Fibroblast of lung (primary cell): Measurements from ENCODE around the gene KCNIP4.

Experiments
- EZH2 ChIP-seq: IDR thresholded peaks from 2 replicates; pipeline ENCODE4 v1.5.1; 2012; ENCODE audit warnings: low read length, control low read depth, mild to moderate bottlenecking; ENCODE audit errors: missing control alignments
- TF ChIP-seq, protein P1 (sequence below), 2 donors: IDR thresholded peaks in 1 of 2; conservative IDR thresholded peaks in 1 of 2; 1 replicate in 1 of 2; 2 replicates in 1 of 2; pipeline ENCODE4 v1.5.1; 2011 to 2012; ENCODE audit warnings: low read length in 2 of 2, control low read depth in 1 of 2, inconsistent platforms in 1 of 2, low read depth in 1 of 2, mild to moderate bottlenecking in 1 of 2

DNA sequence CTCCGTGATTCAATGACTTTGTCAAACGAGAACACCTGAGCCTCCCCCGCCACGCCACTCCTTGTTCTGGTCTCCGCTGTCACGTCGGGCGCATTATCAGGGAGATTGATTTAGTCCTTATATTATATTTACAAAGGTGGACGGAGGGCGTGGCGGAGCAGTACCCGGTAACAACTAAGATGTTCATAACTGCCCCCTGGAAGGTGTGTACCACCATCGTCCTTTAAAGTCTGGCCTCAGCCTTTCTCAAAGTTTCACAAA lies 964.1 kb downstream of the KCNIP4 start:
- TF ChIP-seq, protein P1, sequence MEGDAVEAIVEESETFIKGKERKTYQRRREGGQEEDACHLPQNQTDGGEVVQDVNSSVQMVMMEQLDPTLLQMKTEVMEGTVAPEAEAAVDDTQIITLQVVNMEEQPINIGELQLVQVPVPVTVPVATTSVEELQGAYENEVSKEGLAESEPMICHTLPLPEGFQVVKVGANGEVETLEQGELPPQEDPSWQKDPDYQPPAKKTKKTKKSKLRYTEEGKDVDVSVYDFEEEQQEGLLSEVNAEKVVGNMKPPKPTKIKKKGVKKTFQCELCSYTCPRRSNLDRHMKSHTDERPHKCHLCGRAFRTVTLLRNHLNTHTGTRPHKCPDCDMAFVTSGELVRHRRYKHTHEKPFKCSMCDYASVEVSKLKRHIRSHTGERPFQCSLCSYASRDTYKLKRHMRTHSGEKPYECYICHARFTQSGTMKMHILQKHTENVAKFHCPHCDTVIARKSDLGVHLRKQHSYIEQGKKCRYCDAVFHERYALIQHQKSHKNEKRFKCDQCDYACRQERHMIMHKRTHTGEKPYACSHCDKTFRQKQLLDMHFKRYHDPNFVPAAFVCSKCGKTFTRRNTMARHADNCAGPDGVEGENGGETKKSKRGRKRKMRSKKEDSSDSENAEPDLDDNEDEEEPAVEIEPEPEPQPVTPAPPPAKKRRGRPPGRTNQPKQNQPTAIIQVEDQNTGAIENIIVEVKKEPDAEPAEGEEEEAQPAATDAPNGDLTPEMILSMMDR (conservative IDR thresholded peaks at IDR 0.05 in 1 of 2, IDR thresholded peaks at IDR 0.05 in 1 of 2; ENCODE audit: low read depth in 1 of 2, low read length in 2 of 2): no peak
- no peak for TF ChIP-seq EZH2
